ENCODE results near the gene ARPC5.

DNA sequence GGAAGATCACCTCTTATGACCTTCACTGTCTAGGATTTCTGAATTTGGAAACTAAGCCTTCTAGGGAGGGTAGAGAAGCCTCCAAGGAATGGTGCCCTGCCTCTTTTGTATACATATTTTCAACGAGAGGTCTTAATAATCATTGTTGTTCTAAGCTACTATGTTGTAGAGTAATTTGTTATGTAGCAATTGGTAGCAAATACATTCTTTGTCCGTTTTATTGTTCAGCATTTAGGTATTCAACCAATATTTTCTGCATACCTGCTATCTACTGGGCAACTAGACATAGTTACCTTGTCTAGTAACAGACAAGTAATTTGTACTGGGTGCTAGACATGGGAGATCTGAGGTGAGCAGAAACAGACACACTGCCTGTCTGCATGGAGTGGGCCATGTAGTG is 24.6 kb downstream of the ARPC5 start:
- TF ChIP-seq MAX (IDR thresholded peaks at IDR 0.05; ENCODE audit: low read depth, low read length) (no peak), PAX5 (IDR thresholded peaks at IDR 0.05; ENCODE audit: borderline replicate concordance, low read depth, low read length) (no peak)

Measured in GM12878 (cell line).